Endothelial cell (in vitro differentiated cells): Measurements from ENCODE around the gene C16orf46. TPM values are rescaled to one million over a fixed set of nuclear protein-coding genes. Genes with fewer than 3 reads are reported as not detected.
A peak's percentile ranks its signal among the peaks of the same experiment; 100 is the strongest.

ENCODE experiments used
- DNase-seq: peaks from one replicate; pipeline ENCODE4 v3.0.0; 2021; ENCODE audit warnings: low spot score
- H3K27ac Mint-ChIP-seq: one replicate; pipeline ENCODE4 v1.8.0; 2021; ENCODE audit warnings: mixed read lengths, inconsistent platforms; ENCODE audit not compliant: unreplicated experiment
- H3K27me3 Mint-ChIP-seq: one replicate; pipeline ENCODE4 v1.8.0; 2021; ENCODE audit warnings: mild to moderate bottlenecking, moderate library complexity, mixed read lengths, inconsistent platforms; ENCODE audit not compliant: unreplicated experiment
- H3K36me3 Mint-ChIP-seq: one replicate; pipeline ENCODE4 v1.8.0; 2021; ENCODE audit warnings: mild to moderate bottlenecking, low read depth, mixed read lengths, inconsistent platforms; ENCODE audit not compliant: unreplicated experiment
- H3K4me1 Mint-ChIP-seq: one replicate; pipeline ENCODE4 v1.8.0; 2021; ENCODE audit warnings: mild to moderate bottlenecking, mixed read lengths, inconsistent platforms; ENCODE audit not compliant: unreplicated experiment
- H3K4me3 Mint-ChIP-seq: one replicate; pipeline ENCODE4 v1.8.0; 2021; ENCODE audit warnings: mild to moderate bottlenecking, mixed read lengths, inconsistent platforms; ENCODE audit not compliant: unreplicated experiment
- H3K9me3 Mint-ChIP-seq: one replicate; pipeline ENCODE4 v1.8.0; 2021; ENCODE audit warnings: mixed read lengths, inconsistent platforms; ENCODE audit not compliant: unreplicated experiment
- long read RNA-seq: library from polyadenylated mRNA; unstranded; transcript quantifications from one replicate; pipeline ENCODE4 v2.0.0, GENCODE V29; 2020; ENCODE audit not compliant: unreplicated experiment
- total RNA-seq: library from RNA; stranded (reverse); fragmentation: NEBNext Ultra II Directional; extraction: Animal tissue kit (Norgen Biotek cat#: 25700); gene quantifications from one replicate; pipeline ENCODE4 v1.2.1, GENCODE V29; 2021; ENCODE audit not compliant: unreplicated experiment
- TF ChIP-seq, protein P1 (sequence below): fragments of 200-600 bp; sonication (generic); IDR thresholded peaks from one replicate; pipeline ENCODE4 v1.5.0; 2021; ENCODE audit warnings: antibody characterized with exemption; ENCODE audit not compliant: unreplicated experiment

Gene C16orf46, protein sequence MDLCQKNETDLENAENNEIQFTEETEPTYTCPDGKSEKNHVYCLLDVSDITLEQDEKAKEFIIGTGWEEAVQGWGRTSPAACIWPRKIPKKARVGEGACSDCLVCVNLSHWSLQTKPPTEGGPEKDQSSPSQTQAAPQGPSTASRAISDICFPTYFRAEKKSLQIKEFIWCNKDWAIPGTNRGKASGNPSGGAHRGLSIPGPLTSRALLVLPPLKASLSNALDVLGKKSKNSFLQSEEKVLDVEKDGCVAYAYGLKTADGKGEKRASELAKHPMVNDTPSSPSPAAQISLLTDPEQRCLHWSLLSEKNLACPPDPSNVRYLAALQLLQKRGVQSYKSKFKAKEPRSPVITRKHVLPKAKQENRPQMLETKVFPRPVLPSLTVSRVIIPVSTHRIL
- total RNA-seq = 0.18 TPM
- long read RNA-seq = 0 reads

DNA sequence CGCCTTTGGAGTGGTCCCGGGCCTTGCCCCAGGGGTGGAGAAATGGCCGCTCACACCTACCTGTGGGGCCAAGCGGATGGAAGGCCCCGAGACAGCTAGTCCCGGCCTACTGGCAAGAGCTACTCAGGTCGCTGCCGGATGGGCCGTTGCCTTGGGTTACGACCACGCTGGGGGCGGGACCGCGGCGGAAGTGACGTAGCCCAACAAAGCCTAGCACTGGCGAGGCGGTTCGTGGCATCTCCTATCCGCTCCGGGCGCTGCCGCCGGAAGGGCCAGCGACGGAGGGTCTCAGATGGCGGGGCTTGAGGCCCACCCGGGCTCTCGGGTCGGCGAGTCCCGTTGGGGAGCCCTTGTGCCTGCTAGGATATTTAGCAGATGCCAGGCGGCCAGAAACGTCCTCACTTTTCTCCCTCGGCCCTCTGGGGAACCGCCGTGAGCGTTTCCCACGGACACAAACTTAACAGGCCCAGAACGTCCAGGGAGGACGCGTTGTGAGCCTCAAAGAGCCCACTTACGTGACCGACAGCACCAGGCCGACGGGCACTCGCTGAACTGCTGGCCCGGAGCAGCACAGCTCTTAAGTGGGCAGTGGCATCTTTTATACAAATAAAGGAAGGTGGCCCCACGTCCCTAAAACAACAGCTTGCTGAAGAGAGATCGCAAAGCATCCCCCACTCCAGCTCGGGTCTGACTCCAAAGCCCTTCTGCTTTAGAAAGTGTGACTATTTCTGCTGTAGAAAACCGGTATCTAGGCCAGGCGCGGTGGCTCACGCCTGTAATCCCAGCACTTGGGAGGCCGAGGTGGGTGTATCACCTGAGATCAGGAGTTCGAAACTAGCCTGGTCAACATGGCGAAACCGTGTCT is at the start of gene C16orf46:
TSS of gene C16orf46 (minus strand) at position 163 of the 865 bp plus-strand sequence. CDS start 13,283 bp downstream, outside the sequence.
- Mint-ChIP-seq H3K27ac (no peak within 1 kb of the TSS), H3K27me3 (peaks cover 2% of the 10 kb centered on the region), H3K9me3 (no peaks in the 10 kb centered on the region), H3K36me3 (no peaks in the 10 kb centered on the region), H3K4me1 (peaks cover 2% of the 10 kb centered on the region), H3K4me3 (no peak within 1 kb of the TSS)
- peak; percentile 98 for DNase-seq
- TF ChIP-seq, protein P1, sequence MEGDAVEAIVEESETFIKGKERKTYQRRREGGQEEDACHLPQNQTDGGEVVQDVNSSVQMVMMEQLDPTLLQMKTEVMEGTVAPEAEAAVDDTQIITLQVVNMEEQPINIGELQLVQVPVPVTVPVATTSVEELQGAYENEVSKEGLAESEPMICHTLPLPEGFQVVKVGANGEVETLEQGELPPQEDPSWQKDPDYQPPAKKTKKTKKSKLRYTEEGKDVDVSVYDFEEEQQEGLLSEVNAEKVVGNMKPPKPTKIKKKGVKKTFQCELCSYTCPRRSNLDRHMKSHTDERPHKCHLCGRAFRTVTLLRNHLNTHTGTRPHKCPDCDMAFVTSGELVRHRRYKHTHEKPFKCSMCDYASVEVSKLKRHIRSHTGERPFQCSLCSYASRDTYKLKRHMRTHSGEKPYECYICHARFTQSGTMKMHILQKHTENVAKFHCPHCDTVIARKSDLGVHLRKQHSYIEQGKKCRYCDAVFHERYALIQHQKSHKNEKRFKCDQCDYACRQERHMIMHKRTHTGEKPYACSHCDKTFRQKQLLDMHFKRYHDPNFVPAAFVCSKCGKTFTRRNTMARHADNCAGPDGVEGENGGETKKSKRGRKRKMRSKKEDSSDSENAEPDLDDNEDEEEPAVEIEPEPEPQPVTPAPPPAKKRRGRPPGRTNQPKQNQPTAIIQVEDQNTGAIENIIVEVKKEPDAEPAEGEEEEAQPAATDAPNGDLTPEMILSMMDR = no peak

DNA sequence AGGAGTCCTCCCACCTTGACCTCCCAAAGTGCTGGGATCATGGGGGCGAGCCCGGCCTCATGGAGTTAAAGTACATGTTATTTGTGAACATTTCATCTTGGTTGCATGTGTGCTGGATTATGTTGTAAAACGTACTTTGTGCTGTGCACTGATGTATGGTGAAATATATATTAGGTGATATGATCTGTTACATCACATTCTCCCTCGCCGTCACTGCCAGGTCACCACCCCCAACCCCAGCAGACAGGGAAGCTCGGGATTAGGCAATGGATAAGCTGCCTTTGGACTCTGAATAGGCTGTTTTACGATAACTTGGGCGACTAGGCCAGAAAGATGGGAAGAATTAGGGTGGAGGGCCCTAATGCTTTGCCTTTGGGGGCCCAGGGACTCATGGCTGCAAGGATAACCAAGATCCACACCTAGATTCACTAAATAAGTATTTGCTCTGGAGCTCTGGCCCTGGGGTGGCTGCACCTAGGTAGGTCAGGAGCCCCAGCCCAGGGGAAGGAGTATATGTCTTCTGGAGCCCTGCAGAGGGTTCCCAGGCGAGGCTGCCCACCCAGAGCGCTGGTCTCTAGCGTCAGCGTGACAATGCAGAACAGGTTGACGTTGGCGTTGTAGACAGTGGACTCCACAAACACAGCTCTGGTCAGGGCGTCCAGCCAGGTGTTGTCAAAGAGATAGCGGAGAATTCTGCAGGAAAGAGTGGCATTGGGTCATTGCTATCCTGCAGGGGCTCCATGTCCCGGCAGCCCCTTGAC is 46.2 kb upstream of the C16orf46 start:
- Mint-ChIP-seq H3K9me3 (peaks cover 4% of the 10 kb centered on the region), H3K36me3 (no peaks in the 10 kb centered on the region), H3K4me1 (no peaks in the 10 kb centered on the region), H3K27ac (no peak overlapping the region), H3K27me3 (peaks cover 2% of the 10 kb centered on the region), H3K4me3 (no peak overlapping the region)
- DNase-seq = no peak
- TF ChIP-seq, protein P1 = no peak

DNA sequence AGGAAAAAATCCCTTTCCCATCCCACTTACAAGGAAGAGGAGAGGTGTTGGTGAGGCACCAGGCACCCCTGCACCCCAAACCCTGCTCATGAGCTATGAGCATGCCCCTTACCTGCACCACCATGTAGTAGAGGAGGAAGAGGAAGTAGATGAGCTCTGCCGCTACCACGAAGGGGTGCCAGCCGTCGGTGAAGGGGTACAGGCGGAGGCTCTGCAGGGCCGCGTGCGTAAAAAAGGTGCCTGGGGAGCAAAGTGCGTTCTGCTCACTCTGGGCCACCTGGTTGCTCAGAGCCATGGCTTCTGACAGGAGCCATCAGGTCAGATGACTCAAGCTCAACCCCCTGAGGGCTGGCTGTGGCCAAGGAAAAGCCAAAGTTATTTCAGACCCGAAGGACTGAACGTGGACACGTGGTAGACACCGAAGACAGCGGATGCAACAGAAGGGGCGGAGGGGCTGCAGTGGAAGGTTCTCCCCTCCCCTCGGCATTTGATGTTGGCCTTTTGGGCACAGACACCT is 44.5 kb upstream of the C16orf46 start:
- no peaks in the 10 kb centered on the region for H3K9me3 Mint-ChIP-seq
- no peaks in the 10 kb centered on the region for H3K36me3 Mint-ChIP-seq
- H3K4me3 Mint-ChIP-seq = no peak overlapping the region
- H3K4me1 Mint-ChIP-seq = no peaks in the 10 kb centered on the region
- no peak for DNase-seq
- H3K27me3 Mint-ChIP-seq = peaks cover 2% of the 10 kb centered on the region
- TF ChIP-seq, protein P1 = no peak
- H3K27ac Mint-ChIP-seq = no peak overlapping the region

DNA sequence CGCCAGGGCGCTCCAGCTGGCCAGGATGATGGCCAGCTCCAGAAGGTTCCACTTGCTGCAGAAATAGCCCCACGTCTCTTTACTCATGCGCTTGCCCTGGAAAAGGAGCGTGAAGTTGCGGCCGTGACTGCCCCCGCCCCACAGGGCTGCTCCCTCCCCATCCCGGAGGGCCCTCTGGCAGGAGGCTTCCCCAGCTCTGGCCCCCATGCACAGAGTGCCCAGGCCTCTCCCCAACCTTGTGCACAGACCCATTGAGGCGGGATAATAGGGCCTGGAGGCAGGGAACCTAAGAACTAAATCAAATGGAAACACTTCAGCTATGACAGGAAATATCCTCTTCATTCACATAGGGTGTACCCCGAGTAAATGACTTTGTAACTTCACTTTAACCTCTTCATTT is 40.4 kb upstream of the C16orf46 start:
- H3K27me3 Mint-ChIP-seq = peaks cover 3% of the 10 kb centered on the region
- H3K9me3 Mint-ChIP-seq = no peaks in the 10 kb centered on the region
- no peaks in the 10 kb centered on the region for H3K4me1 Mint-ChIP-seq
- no peak overlapping the region for H3K27ac Mint-ChIP-seq
- H3K4me3 Mint-ChIP-seq = no peak overlapping the region
- DNase-seq = no peak
- TF ChIP-seq, protein P1 = no peak
- no peaks in the 10 kb centered on the region for H3K36me3 Mint-ChIP-seq
